DOHH2 (cell line): Measurements from ENCODE around the gene FKBP8.

Experiments used
- H3F3A ChIP-seq: fragments of 200-600 bp; sonication (generic), shearing (Covaris generic); 2 replicates; pipeline ENCODE4 v1.6.0; 2016; ENCODE audit warnings: antibody characterized with exemption, mild to moderate bottlenecking; ENCODE audit not compliant: control insufficient read depth, insufficient read depth
- H3K27ac ChIP-seq: fragments of 200-600 bp; sonication (generic); 2 replicates; pipeline ENCODE4 v1.5.1; 2014; ENCODE audit warnings: low read depth, mild to moderate bottlenecking, low read length, moderate library complexity
- H3K27me3 ChIP-seq: fragments of 200-600 bp; sonication (generic); 2 replicates; pipeline ENCODE4 v1.6.1; 2014; ENCODE audit warnings: mild to moderate bottlenecking, low read length, mixed read lengths; ENCODE audit not compliant: control insufficient read depth
- H3K36me3 ChIP-seq: fragments of 200-600 bp; sonication (generic); 2 replicates; pipeline ENCODE4 v1.6.1; 2014; ENCODE audit warnings: mild to moderate bottlenecking, low read length, moderate library complexity, mixed read lengths; ENCODE audit not compliant: control insufficient read depth
- H3K4me1 ChIP-seq: fragments of 200-600 bp; sonication (generic); 2 replicates; pipeline ENCODE4 v1.6.1; 2014; ENCODE audit warnings: mild to moderate bottlenecking, low read length, mixed read lengths; ENCODE audit not compliant: control insufficient read depth
- H3K4me2 ChIP-seq: fragments of 200-600 bp; sonication (generic); 2 replicates; pipeline ENCODE4 v1.6.0; 2014; ENCODE audit warnings: mild to moderate bottlenecking, low read length, moderate library complexity
- H3K4me3 ChIP-seq: fragments of 200-600 bp; sonication (generic); 2 replicates; pipeline ENCODE4 v1.5.1; 2014; ENCODE audit warnings: mild to moderate bottlenecking, low read length, mixed read lengths
- H3K79me2 ChIP-seq: fragments of 200-600 bp; sonication (generic); 2 replicates; pipeline ENCODE4 v1.6.1; 2014; ENCODE audit warnings: mild to moderate bottlenecking, low read length, mixed read lengths; ENCODE audit not compliant: control insufficient read depth
- H3K9me2 ChIP-seq: fragments of 200-600 bp; sonication (generic); replicated peaks from 2 replicates; pipeline ENCODE4 v1.6.1; 2014; ENCODE audit warnings: mild to moderate bottlenecking, low read length, mixed read lengths; ENCODE audit not compliant: control insufficient read depth
- H3K9me3 ChIP-seq: fragments of 200-600 bp; sonication (generic); 2 replicates; pipeline ENCODE4 v1.6.1; 2014; ENCODE audit warnings: antibody characterized with exemption, low read length, mixed read lengths; ENCODE audit not compliant: control insufficient read depth, insufficient read depth
- H4K20me1 ChIP-seq: fragments of 200-600 bp; sonication (generic); 2 replicates; pipeline ENCODE4 v1.6.0; 2014; ENCODE audit warnings: low read depth, mild to moderate bottlenecking, antibody characterized with exemption, low read length, moderate library complexity; ENCODE audit not compliant: control insufficient read depth, insufficient read depth
- EZH2phosphoT487 ChIP-seq: fragments of 200-600 bp; sonication (generic); IDR thresholded peaks from 2 replicates; pipeline ENCODE4 v1.6.1; 2017; ENCODE audit warnings: borderline replicate concordance, mild to moderate bottlenecking, antibody characterized with exemption, low read length, moderate library complexity, mixed read lengths
- TF ChIP-seq, protein P1 (sequence below): fragments of 200-600 bp; sonication (generic); IDR thresholded peaks from one replicate; pipeline ENCODE4 v1.5.1; 2014; ENCODE audit warnings: antibody characterized with exemption, mild to moderate bottlenecking, low read depth, low read length; ENCODE audit not compliant: poor library complexity, severe bottlenecking

Gene FKBP8

DNA sequence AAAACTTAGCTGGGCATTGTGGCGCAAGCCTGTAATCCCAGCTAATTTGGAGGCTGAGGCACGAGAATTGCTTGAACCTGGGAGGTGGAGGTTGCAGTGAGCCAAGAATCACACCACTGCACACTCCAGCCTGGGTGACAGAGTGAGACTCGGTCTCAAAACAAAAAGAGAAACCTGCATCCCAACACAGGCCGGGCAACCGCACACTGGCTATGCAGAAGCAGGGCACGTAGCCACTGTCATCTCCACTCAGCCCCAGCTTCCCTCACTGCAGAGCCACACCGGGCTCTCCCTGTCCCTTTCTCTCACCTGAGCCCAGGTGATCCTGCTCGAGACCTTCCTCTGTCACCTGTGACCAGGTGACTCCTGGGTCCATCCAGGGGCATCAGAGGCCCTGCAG, 33.2 kb downstream of the FKBP8 start:
- no peaks in the 10 kb centered on the region for H3K27me3 ChIP-seq
- H3K27ac ChIP-seq: no peak overlapping the region
- peaks cover 94% of the 10 kb centered on the region for H3K79me2 ChIP-seq
- no peak overlapping the region for H3K4me3 ChIP-seq
- no peaks in the 10 kb centered on the region for H3K9me2 ChIP-seq
- H3K36me3 ChIP-seq: no peaks in the 10 kb centered on the region
- H3K4me1 ChIP-seq: peaks cover 9% of the 10 kb centered on the region
- peaks cover 35% of the 10 kb centered on the region for H4K20me1 ChIP-seq
- H3K4me2 ChIP-seq: no peak overlapping the region
- no peaks in the 10 kb centered on the region for H3K9me3 ChIP-seq
- TF ChIP-seq EZH2phosphoT487: no peak
- TF ChIP-seq, protein P1, sequence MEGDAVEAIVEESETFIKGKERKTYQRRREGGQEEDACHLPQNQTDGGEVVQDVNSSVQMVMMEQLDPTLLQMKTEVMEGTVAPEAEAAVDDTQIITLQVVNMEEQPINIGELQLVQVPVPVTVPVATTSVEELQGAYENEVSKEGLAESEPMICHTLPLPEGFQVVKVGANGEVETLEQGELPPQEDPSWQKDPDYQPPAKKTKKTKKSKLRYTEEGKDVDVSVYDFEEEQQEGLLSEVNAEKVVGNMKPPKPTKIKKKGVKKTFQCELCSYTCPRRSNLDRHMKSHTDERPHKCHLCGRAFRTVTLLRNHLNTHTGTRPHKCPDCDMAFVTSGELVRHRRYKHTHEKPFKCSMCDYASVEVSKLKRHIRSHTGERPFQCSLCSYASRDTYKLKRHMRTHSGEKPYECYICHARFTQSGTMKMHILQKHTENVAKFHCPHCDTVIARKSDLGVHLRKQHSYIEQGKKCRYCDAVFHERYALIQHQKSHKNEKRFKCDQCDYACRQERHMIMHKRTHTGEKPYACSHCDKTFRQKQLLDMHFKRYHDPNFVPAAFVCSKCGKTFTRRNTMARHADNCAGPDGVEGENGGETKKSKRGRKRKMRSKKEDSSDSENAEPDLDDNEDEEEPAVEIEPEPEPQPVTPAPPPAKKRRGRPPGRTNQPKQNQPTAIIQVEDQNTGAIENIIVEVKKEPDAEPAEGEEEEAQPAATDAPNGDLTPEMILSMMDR: no peak
- no peaks in the 10 kb centered on the region for H3F3A ChIP-seq

DNA sequence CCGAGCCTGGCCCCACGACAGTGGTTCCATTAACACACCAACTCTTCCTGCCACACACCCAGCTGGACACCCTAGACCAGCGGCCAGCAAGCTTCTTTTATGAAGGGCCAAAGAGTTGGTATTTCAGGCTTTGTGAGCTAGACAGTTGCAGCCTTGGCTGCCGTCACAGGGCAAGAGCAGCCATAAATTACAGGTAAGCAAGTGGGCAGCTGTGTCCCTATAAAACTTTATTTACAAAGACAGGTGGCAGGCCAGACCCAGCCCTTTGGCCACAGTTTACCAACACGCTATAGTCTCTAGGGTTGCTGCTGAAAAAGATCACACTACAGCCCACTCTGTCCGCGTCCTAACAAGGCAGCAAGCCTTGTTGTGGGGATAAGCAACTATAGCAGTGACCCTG, 34.8 kb downstream of the FKBP8 start:
- Histone ChIP-seq H3K4me2 (no peak overlapping the region), H3K4me1 (peaks cover 12% of the 10 kb centered on the region), H3K4me3 (no peak overlapping the region), H3K9me3 (no peaks in the 10 kb centered on the region), H3F3A (no peaks in the 10 kb centered on the region), H3K9me2 (no peaks in the 10 kb centered on the region), H3K36me3 (no peaks in the 10 kb centered on the region), H3K27ac (no peak overlapping the region), H4K20me1 (peaks cover 30% of the 10 kb centered on the region), H3K79me2 (peaks cover 95% of the 10 kb centered on the region), H3K27me3 (no peaks in the 10 kb centered on the region)
- TF ChIP-seq EZH2phosphoT487: no peak
- TF ChIP-seq, protein P1: no peak

DNA sequence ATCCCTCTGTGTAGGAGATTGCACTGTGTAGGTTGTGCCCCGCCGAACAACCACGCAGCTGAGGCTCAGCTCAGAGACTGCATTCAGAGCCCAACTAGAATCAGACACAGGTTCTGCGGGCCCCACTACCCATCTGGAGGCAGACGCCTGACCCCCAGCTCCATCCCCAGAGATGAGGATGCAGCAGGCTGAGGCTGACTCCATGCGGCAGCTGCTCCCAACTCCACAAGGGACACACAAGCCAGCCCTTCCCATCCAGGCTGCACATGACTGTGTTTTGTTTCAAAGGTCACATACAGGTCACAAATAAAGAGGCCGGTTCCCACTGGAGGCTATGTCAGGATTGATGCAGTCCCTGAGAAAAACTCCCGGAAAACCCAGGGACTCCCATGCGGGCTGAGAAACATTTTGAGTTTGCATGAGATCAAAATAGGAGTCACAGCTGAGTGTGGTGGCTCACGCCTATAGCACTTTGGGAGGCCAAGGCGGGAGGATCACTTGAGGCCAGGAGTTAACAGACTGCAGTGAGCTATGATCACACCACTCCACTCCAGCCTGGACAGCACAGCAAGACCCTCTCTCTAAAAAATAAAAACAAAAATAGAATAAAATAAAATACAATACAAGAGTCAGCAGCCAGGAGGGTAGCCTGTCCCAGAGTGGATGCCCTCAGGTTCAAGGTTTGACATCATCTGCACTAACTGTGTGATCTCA, 35.5 kb downstream of the FKBP8 start:
- Histone ChIP-seq H3K27ac (no peak overlapping the region), H3K27me3 (no peaks in the 10 kb centered on the region)

More for the DNA sequence above, 35.5 kb downstream of the FKBP8 start:
- peaks cover 12% of the 10 kb centered on the region for H3K4me1 ChIP-seq
- no peaks in the 10 kb centered on the region for H3K36me3 ChIP-seq
- no peaks in the 10 kb centered on the region for H3K9me2 ChIP-seq
- no peaks in the 10 kb centered on the region for H3F3A ChIP-seq
- TF ChIP-seq EZH2phosphoT487: no peak
- TF ChIP-seq, protein P1: no peak
- peaks cover 95% of the 10 kb centered on the region for H3K79me2 ChIP-seq
- H3K4me3 ChIP-seq: no peak overlapping the region
- H3K9me3 ChIP-seq: no peaks in the 10 kb centered on the region
- H3K4me2 ChIP-seq: no peak overlapping the region
- H4K20me1 ChIP-seq: peaks cover 30% of the 10 kb centered on the region
